ENCODE results near the gene VSTM1.

DNA sequence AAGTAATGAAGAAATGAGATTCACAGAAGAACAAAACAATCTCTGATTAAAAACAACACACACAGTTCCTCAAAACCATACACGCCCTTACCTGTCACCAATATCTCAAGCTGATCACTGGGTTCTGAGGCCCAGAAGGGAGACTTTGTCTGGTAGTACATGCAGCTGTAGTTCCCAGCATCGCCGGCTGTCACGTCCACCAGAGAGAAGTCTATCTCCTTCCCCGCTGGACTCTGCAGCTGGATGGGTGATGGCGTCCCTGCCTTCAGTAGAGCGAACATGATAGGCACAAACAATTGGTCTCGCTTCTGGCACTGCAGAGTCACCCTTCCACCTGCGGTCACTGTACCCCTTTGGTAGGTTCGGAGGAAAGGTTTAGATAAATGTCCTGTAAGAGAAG lies 10.1 kb upstream of the VSTM1 start:
- TF ChIP-seq, protein P1, sequence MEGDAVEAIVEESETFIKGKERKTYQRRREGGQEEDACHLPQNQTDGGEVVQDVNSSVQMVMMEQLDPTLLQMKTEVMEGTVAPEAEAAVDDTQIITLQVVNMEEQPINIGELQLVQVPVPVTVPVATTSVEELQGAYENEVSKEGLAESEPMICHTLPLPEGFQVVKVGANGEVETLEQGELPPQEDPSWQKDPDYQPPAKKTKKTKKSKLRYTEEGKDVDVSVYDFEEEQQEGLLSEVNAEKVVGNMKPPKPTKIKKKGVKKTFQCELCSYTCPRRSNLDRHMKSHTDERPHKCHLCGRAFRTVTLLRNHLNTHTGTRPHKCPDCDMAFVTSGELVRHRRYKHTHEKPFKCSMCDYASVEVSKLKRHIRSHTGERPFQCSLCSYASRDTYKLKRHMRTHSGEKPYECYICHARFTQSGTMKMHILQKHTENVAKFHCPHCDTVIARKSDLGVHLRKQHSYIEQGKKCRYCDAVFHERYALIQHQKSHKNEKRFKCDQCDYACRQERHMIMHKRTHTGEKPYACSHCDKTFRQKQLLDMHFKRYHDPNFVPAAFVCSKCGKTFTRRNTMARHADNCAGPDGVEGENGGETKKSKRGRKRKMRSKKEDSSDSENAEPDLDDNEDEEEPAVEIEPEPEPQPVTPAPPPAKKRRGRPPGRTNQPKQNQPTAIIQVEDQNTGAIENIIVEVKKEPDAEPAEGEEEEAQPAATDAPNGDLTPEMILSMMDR (IDR thresholded peaks at IDR 0.05): no peak
- no peak for TF ChIP-seq POLR2A (IDR thresholded peaks at IDR 0.05)
